Calu3 (cell line): Measurements from ENCODE around the gene CACNA1C. TPM values are rescaled to one million over a fixed set of nuclear protein-coding genes. Genes with fewer than 3 reads are reported as not detected.

Experiments
- BruUV-seq: library from RNA; stranded (reverse); fragments of 400-500 nt; replicated peaks from 2 replicates; lab custom pipeline; 2021; lab: Mats Ljungman, UMichigan
- CTCF ChIA-PET: fragments of 300-600 bp; sonication (Branson Sonifier 250); formaldehyde crosslinking; loops from one replicate; lab custom pipeline; 2022; ENCODE audit warnings: antibody characterized with exemption; lab: Charles Lee
- DNase-seq: peaks from one replicate; pipeline ENCODE4 v3.0.0; 2022
- H3K27ac Mint-ChIP-seq: one replicate; pipeline ENCODE4 v1.8.0; 2022; ENCODE audit warnings: mixed read lengths; ENCODE audit not compliant: unreplicated experiment
- H3K27me3 Mint-ChIP-seq: one replicate; pipeline ENCODE4 v1.8.0; 2022; ENCODE audit warnings: mixed read lengths; ENCODE audit not compliant: unreplicated experiment
- H3K36me3 Mint-ChIP-seq: one replicate; pipeline ENCODE4 v1.8.0; 2022; ENCODE audit warnings: mild to moderate bottlenecking, moderate library complexity, mixed read lengths; ENCODE audit not compliant: insufficient read depth, unreplicated experiment
- H3K4me1 Mint-ChIP-seq: one replicate; pipeline ENCODE4 v1.8.0; 2022; ENCODE audit warnings: mild to moderate bottlenecking, low read depth, mixed read lengths; ENCODE audit not compliant: unreplicated experiment
- H3K4me3 Mint-ChIP-seq: one replicate; pipeline ENCODE4 v1.8.0; 2022; ENCODE audit warnings: mild to moderate bottlenecking, low read depth, moderate library complexity, mixed read lengths; ENCODE audit not compliant: unreplicated experiment
- H3K9me3 Mint-ChIP-seq: one replicate; pipeline ENCODE4 v1.8.0; 2022; ENCODE audit warnings: low read depth, mixed read lengths; ENCODE audit not compliant: unreplicated experiment
- intact Hi-C: fragments of 100-400 bp; cut with micrococcal nuclease; formaldehyde crosslinking; loops from one replicate; pipeline ENCODE4 v1.10.0; 2022; ENCODE audit not compliant: unreplicated experiment
- total RNA-seq: library from RNA; stranded (reverse); gene quantifications from 2 replicates; pipeline ENCODE4 v1.2.3, GENCODE V29; 2022
- TF ChIP-seq, protein P1 (sequence below): fragments of 200-600 bp; IDR thresholded peaks from one replicate; pipeline ENCODE4 v1.8.0; 2022; ENCODE audit warnings: antibody characterized with exemption; ENCODE audit not compliant: unreplicated experiment

The CACNA1C gene
- total RNA-seq, 1 experiment from 2014 or later: not detected

DNA sequence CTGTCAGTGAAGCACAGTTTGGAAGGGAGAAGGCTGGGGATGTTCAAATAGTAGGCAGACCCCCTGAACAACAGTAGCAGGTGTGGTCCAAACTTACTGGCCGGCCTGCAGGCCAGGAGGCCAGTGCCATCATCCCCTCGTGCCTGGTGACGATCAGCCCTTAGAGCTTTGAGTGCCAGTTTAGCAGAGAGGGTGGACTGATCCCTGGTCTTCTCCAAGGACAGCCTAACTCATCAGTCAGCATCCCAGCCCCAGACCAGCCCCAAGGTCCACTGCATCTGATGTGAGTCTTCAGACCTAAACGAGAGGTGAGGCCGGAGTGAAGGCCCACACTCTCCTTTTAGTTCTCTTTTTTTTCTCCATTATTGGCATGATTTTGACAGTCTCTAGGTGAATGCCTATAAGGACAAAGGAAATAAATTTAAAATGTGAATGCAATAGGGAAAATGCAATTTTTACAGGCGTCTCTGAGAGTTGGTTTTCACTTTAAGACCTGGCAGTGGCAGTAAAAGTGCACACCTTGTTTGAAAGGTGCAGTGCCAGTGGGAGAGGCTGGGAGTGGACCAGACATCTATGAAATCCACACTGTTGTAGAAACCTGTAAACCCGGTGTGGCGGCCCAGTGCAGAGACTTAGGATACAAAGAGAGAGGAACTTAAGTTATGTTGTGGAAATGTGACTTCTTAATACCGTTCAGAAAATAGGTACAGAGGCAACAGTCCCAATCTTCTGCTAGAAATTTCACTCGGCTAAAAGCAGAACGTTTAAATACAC lies 311.2 kb downstream of the CACNA1C start:
- Mint-ChIP-seq H3K36me3 (no peaks in the 10 kb centered on the region), H3K9me3 (peaks cover 2% of the 10 kb centered on the region), H3K4me3 (no peak overlapping the region), H3K27me3 (no peaks in the 10 kb centered on the region), H3K27ac (no peak overlapping the region), H3K4me1 (peaks cover 4% of the 10 kb centered on the region)
- no peak for DNase-seq
- CTCF ChIA-PET: no interaction called here
- TF ChIP-seq, protein P1, sequence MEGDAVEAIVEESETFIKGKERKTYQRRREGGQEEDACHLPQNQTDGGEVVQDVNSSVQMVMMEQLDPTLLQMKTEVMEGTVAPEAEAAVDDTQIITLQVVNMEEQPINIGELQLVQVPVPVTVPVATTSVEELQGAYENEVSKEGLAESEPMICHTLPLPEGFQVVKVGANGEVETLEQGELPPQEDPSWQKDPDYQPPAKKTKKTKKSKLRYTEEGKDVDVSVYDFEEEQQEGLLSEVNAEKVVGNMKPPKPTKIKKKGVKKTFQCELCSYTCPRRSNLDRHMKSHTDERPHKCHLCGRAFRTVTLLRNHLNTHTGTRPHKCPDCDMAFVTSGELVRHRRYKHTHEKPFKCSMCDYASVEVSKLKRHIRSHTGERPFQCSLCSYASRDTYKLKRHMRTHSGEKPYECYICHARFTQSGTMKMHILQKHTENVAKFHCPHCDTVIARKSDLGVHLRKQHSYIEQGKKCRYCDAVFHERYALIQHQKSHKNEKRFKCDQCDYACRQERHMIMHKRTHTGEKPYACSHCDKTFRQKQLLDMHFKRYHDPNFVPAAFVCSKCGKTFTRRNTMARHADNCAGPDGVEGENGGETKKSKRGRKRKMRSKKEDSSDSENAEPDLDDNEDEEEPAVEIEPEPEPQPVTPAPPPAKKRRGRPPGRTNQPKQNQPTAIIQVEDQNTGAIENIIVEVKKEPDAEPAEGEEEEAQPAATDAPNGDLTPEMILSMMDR: no peak
- intact Hi-C loops: no loop called here
- no TSS peak for BruUV-seq

GRCh38 chr12:2364631-2365051 lies 311.9 kb downstream of the CACNA1C start:
- Mint-ChIP-seq H3K27me3 (no peaks in the 10 kb centered on the region), H3K4me1 (no peaks in the 10 kb centered on the region), H3K27ac (no peak overlapping the region), H3K9me3 (peaks cover 2% of the 10 kb centered on the region), H3K36me3 (no peaks in the 10 kb centered on the region), H3K4me3 (no peak overlapping the region)
- intact Hi-C loops: no loop called here
- CTCF ChIA-PET: no interaction called here
- TF ChIP-seq, protein P1: no peak
- BruUV-seq: no TSS peak
- DNase-seq: no peak

GRCh38 chr12:2366711-2367110 lies 313.9 kb downstream of the CACNA1C start:
- DNase-seq: no peak
- intact Hi-C loops: no loop called here
- no peaks in the 10 kb centered on the region for H3K4me1 Mint-ChIP-seq
- H3K9me3 Mint-ChIP-seq: peaks cover 2% of the 10 kb centered on the region
- H3K27ac Mint-ChIP-seq: no peak overlapping the region
- BruUV-seq: no TSS peak
- no peak overlapping the region for H3K4me3 Mint-ChIP-seq
- no peaks in the 10 kb centered on the region for H3K36me3 Mint-ChIP-seq
- CTCF ChIA-PET: no interaction called here
- TF ChIP-seq, protein P1: no peak
- H3K27me3 Mint-ChIP-seq: peaks cover 16% of the 10 kb centered on the region

DNA sequence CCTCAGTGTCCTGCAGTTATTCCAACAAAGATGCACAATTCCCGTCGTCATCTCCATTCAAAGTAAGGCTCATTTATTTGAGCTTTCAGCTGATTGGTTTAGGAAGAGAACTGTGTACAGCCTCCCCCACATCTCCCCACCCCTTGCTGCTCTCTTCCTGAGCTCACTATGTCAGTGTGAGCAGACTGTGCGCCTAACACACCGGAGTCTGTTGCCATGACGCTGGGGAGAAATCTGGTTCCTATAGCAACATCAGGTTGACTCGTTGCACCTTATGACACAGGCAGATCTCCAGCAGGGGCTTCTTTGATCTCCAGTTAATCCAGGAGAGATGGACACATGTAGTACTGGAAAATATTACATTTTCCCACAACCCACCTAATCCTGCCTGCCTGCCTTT lies 319.4 kb downstream of the CACNA1C start:
- CTCF ChIA-PET: no interaction called here
- Mint-ChIP-seq H3K4me1 (no peaks in the 10 kb centered on the region), H3K9me3 (peaks cover 2% of the 10 kb centered on the region), H3K4me3 (no peak overlapping the region), H3K27ac (no peak overlapping the region), H3K36me3 (no peaks in the 10 kb centered on the region), H3K27me3 (peaks cover 68% of the 10 kb centered on the region)
- DNase-seq: no peak
- intact Hi-C loops: no loop called here
- TF ChIP-seq, protein P1: no peak
- BruUV-seq: no TSS peak
